Kidney epithelial cell (primary cell): ENCODE results near the gene CDKN2A. TPM values are rescaled to one million over a fixed set of nuclear protein-coding genes. Genes with fewer than 3 reads are reported as not detected.
A peak's percentile ranks its signal among the peaks of the same experiment; 100 is the strongest.

Experiments used
- DNase-seq: peaks from one replicate; pipeline ENCODE4 v3.0.0-alpha.2; 2010; ENCODE audit warnings: low read depth
- H3K27me3 ChIP-seq: 2 replicates; pipeline ENCODE4 v1.6.0; 2011; ENCODE audit warnings: low read length; ENCODE audit not compliant: control insufficient read depth, insufficient read depth
- H3K36me3 ChIP-seq: 2 replicates; pipeline ENCODE4 v1.5.1; 2011; ENCODE audit warnings: low read length; ENCODE audit not compliant: control insufficient read depth, insufficient read depth
- H3K4me3 ChIP-seq: 2 replicates; pipeline ENCODE4 v1.5.1; 2011; ENCODE audit warnings: low read depth, mild to moderate bottlenecking, control low read depth, low read length
- CTCF ChIP-seq: IDR thresholded peaks from 2 replicates; pipeline ENCODE4 v1.5.1; 2011; ENCODE audit warnings: mild to moderate bottlenecking, moderate library complexity, low read length, control low read depth, inconsistent platforms; ENCODE audit not compliant: insufficient read depth, poor library complexity, severe bottlenecking
- total RNA-seq: library from RNA; depleted of rRNA; stranded (reverse); fragments of >200 nt; gene quantifications from 2 replicates; pipeline ENCODE4 v1.2.3, GENCODE V29; 2015

Gene CDKN2A
- total RNA-seq, 1 donor from 2014 or later: 1.7 TPM

GRCh38 chr9:21995006-21995665 is 944 bp upstream of the CDKN2A start:
- H3K27me3 ChIP-seq: peaks cover 1% of the 10 kb centered on the region
- no peak for DNase-seq
- H3K4me3 ChIP-seq: peak overlapping the region; percentile 57
- no peak for TF ChIP-seq CTCF
- H3K36me3 ChIP-seq: no peaks in the 10 kb centered on the region

- no peak for DNase-seq
- peak; percentile 10 for TF ChIP-seq CTCF
- Histone ChIP-seq H3K36me3 (no peaks in the 10 kb centered on the region), H3K4me3 (peak within 1 kb of the TSS; percentile 57), H3K27me3 (peaks cover 7% of the 10 kb centered on the region)
Observed at GRCh38 chr9:21994556-21995005, 389 bp upstream of the CDKN2A start, which contains the start of gene CDKN2B-AS1. CDKN2B-AS1 (plus strand) TSS chr9:21994791.

- no peaks in the 10 kb centered on the region for H3K36me3 ChIP-seq
- no peak for DNase-seq
- H3K27me3 ChIP-seq: peaks cover 10% of the 10 kb centered on the region
- no peak for TF ChIP-seq CTCF
- peak overlapping the region; percentile 57 for H3K4me3 ChIP-seq
Observed at GRCh38 chr9:21993007-21993406, 1.2 kb downstream of the CDKN2A start.

- no peak overlapping the region for H3K4me3 ChIP-seq
- peaks cover 10% of the 10 kb centered on the region for H3K27me3 ChIP-seq
- no peak for TF ChIP-seq CTCF
- H3K36me3 ChIP-seq: no peaks in the 10 kb centered on the region
- no peak for DNase-seq
Observed at GRCh38 chr9:21991072-21991959, 2.9 kb downstream of the CDKN2A start.

- H3K4me3 ChIP-seq: no peak overlapping the region
Observed at GRCh38 chr9:21989440-21990189, 4.6 kb downstream of the CDKN2A start.

More at GRCh38 chr9:21989440-21990189, 4.6 kb downstream of the CDKN2A start:
- Histone ChIP-seq H3K27me3 (peaks cover 10% of the 10 kb centered on the region), H3K36me3 (no peaks in the 10 kb centered on the region)
- no peak for DNase-seq
- TF ChIP-seq CTCF: no peak
